ENCODE results near the gene UBAC1.

UBAC1 gene

GRCh38 chr9:135928731-135929655 lies 32.2 kb downstream of the UBAC1 start:
- Histone ChIP-seq H3K27ac (no peak overlapping the region), H3K4me1 (ENCODE audit: low read depth, poor library complexity, severe bottlenecking) (no peaks in the 10 kb centered on the region), H3K27me3 (ENCODE audit: insufficient read depth, low read depth) (no peaks in the 10 kb centered on the region), H4K20me1 (ENCODE audit: insufficient read depth) (no peaks in the 10 kb centered on the region), H3K4me2 (no peak overlapping the region), H3K9ac (no peak overlapping the region), H3K4me3 (IDR thresholded peaks at IDR 0.05; ENCODE audit: insufficient read depth, low read depth, low read length) (no peak overlapping the region), H3K36me3 (ENCODE audit: insufficient read depth) (no peaks in the 10 kb centered on the region), H3K79me2 (ENCODE audit: insufficient read depth, low read depth) (no peaks in the 10 kb centered on the region), H2AFZ (ENCODE audit: low read depth) (no peak overlapping the region)
- TF ChIP-seq CTCF (conservative IDR thresholded peaks at IDR 0.05; ENCODE audit: low read depth, low read length), result no peak

GRCh38 chr9:135928074-135928730 lies 33.0 kb downstream of the UBAC1 start:
- no peak for TF ChIP-seq CTCF (conservative IDR thresholded peaks at IDR 0.05; ENCODE audit: low read depth, low read length)
- no peaks in the 10 kb centered on the region for H3K79me2 ChIP-seq (ENCODE audit: insufficient read depth, low read depth)
- no peak overlapping the region for H3K27ac ChIP-seq

DNA sequence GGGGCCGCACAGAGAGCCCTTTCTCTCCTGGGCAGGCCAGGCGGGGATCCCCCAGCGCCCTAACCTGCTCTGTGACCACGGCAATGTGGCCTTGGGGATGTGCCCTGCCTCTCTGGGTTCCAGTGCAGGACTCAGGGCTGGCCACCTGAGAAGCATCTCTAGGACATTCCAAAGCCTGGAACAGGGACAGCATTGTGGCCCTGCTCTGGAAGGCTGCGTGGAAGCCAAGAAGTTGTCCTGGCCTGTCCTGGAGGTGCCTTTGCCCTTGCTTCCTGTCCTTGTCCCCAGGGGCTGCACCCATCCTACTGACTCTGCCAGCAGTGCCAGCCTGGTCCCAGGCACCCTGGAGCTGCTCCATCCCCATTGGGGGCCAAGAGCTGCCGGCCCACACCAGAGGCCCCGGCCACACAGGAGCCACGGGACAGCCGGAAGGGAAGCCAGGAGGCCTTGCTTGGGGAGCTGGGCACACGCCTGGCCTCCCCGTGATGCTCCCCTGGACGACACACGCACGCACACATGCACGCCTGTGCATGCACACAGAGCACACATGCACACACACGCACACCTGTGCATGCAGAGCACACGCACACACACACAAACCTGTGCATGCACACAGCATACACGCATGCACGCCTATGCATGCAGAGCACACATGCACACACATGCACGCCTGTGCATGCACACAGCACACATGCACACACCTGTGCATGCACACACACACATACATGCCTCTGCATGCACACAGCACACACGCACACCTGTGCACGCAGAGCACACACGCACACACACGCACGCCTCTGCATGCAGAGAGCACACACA lies 33.8 kb downstream of the UBAC1 start:
- Histone ChIP-seq H3K27ac (no peak overlapping the region), H3K27me3 (ENCODE audit: insufficient read depth, low read depth) (no peaks in the 10 kb centered on the region), H3K36me3 (ENCODE audit: insufficient read depth) (no peaks in the 10 kb centered on the region), H3K4me1 (ENCODE audit: low read depth, poor library complexity, severe bottlenecking) (no peaks in the 10 kb centered on the region), H4K20me1 (ENCODE audit: insufficient read depth) (no peaks in the 10 kb centered on the region), H3K79me2 (ENCODE audit: insufficient read depth, low read depth) (no peaks in the 10 kb centered on the region), H2AFZ (ENCODE audit: low read depth) (no peak overlapping the region), H3K9ac (no peak overlapping the region), H3K4me3 (IDR thresholded peaks at IDR 0.05; ENCODE audit: insufficient read depth, low read depth, low read length) (no peak overlapping the region), H3K4me2 (no peak overlapping the region)
- no peak for TF ChIP-seq CTCF (conservative IDR thresholded peaks at IDR 0.05; ENCODE audit: low read depth, low read length)

More at GRCh38 chr9:135928074-135928730, 33.0 kb downstream of the UBAC1 start:
- no peaks in the 10 kb centered on the region for H3K27me3 ChIP-seq (ENCODE audit: insufficient read depth, low read depth)
- no peak overlapping the region for H3K4me3 ChIP-seq (IDR thresholded peaks at IDR 0.05; ENCODE audit: insufficient read depth, low read depth, low read length)
- no peaks in the 10 kb centered on the region for H3K36me3 ChIP-seq (ENCODE audit: insufficient read depth)
- no peak overlapping the region for H3K9ac ChIP-seq
- H4K20me1 ChIP-seq (ENCODE audit: insufficient read depth), result no peaks in the 10 kb centered on the region
- no peaks in the 10 kb centered on the region for H3K4me1 ChIP-seq (ENCODE audit: low read depth, poor library complexity, severe bottlenecking)
- no peak overlapping the region for H2AFZ ChIP-seq (ENCODE audit: low read depth)
- no peak overlapping the region for H3K4me2 ChIP-seq

- Histone ChIP-seq H3K4me3 (IDR thresholded peaks at IDR 0.05; ENCODE audit: insufficient read depth, low read depth, low read length) (no peak overlapping the region), H3K9ac (no peak overlapping the region), H3K36me3 (ENCODE audit: insufficient read depth) (no peaks in the 10 kb centered on the region), H3K27ac (no peak overlapping the region), H4K20me1 (ENCODE audit: insufficient read depth) (no peaks in the 10 kb centered on the region), H3K4me1 (ENCODE audit: low read depth, poor library complexity, severe bottlenecking) (no peaks in the 10 kb centered on the region), H2AFZ (ENCODE audit: low read depth) (no peak overlapping the region), H3K27me3 (ENCODE audit: insufficient read depth, low read depth) (no peaks in the 10 kb centered on the region), H3K79me2 (ENCODE audit: insufficient read depth, low read depth) (no peaks in the 10 kb centered on the region), H3K4me2 (no peak overlapping the region)
- no peak for TF ChIP-seq CTCF (conservative IDR thresholded peaks at IDR 0.05; ENCODE audit: low read depth, low read length)
Measured at GRCh38 chr9:135926402-135927194, 34.6 kb downstream of the UBAC1 start.

Measured in KMS-11 (cell line).